ENCODE data around the gene FAM3D.
"Not testable (repeated sequence)": the region's sequence is repeated elsewhere in the genome, so short reads cannot be mapped to it uniquely, and the experiment has no call there.

DNA sequence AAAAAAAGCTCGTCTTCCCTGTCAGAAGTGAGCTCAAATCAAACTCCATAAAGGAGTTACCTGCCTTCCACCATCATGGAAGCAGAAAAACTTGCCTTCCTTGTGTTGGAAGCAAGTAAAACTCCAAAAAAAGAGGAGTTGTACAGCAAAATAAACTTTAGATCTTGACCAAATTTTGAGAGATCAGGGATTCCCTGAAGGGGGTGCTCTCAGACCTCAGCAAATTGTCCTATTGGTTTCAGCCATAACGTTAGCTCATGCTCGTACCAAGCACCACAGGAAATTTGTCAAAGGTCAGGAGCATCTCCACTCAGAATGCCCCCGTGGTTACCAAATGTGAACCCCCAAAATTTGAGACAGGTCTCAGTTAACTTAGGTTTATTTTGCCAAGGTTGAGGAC is 28.7 kb upstream of the FAM3D start:
- not testable (repeated sequence) for TF ChIP-seq EP300 (IDR thresholded peaks at IDR 0.05); POLR2A (IDR thresholded peaks at IDR 0.05; ENCODE audit: low read depth)
- TF ChIP-seq, protein P1, sequence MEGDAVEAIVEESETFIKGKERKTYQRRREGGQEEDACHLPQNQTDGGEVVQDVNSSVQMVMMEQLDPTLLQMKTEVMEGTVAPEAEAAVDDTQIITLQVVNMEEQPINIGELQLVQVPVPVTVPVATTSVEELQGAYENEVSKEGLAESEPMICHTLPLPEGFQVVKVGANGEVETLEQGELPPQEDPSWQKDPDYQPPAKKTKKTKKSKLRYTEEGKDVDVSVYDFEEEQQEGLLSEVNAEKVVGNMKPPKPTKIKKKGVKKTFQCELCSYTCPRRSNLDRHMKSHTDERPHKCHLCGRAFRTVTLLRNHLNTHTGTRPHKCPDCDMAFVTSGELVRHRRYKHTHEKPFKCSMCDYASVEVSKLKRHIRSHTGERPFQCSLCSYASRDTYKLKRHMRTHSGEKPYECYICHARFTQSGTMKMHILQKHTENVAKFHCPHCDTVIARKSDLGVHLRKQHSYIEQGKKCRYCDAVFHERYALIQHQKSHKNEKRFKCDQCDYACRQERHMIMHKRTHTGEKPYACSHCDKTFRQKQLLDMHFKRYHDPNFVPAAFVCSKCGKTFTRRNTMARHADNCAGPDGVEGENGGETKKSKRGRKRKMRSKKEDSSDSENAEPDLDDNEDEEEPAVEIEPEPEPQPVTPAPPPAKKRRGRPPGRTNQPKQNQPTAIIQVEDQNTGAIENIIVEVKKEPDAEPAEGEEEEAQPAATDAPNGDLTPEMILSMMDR (IDR thresholded peaks at IDR 0.05), result not testable (repeated sequence)
